Progenitor cell of endocrine pancreas (in vitro differentiated cells): ENCODE results near the gene PSMD5. TPM values are rescaled to one million over a fixed set of nuclear protein-coding genes. Genes with fewer than 3 reads are reported as not detected.

Experiments
- DNase-seq: peaks from one replicate; pipeline ENCODE4 v3.0.0; 2021; ENCODE audit warnings: low spot score; ENCODE audit not compliant: unreplicated experiment
- H3K27ac Mint-ChIP-seq: 2 replicates; pipeline ENCODE4 v1.8.0; 2021; ENCODE audit warnings: mild to moderate bottlenecking, moderate library complexity, mixed read lengths
- H3K27me3 Mint-ChIP-seq: 2 replicates; pipeline ENCODE4 v1.8.0; 2021; ENCODE audit warnings: mixed read lengths
- H3K36me3 Mint-ChIP-seq: 2 replicates; pipeline ENCODE4 v1.8.0; 2022; ENCODE audit warnings: mixed read lengths; ENCODE audit not compliant: insufficient read depth
- H3K4me1 Mint-ChIP-seq: 2 replicates; pipeline ENCODE4 v1.8.0; 2021; ENCODE audit warnings: low read depth, mixed read lengths
- H3K4me3 Mint-ChIP-seq: 2 replicates; pipeline ENCODE4 v1.8.0; 2021; ENCODE audit warnings: low read depth, mild to moderate bottlenecking, moderate library complexity, mixed read lengths
- H3K9me3 Mint-ChIP-seq: 2 replicates; pipeline ENCODE4 v1.8.0; 2021; ENCODE audit warnings: low read depth, mixed read lengths
- total RNA-seq: library from RNA; stranded (reverse); gene quantifications from 2 replicates; pipeline ENCODE4 v1.2.1, GENCODE V29; 2021
- TF ChIP-seq, protein P1 (sequence below): fragments of 200-600 bp; sonication (generic); IDR thresholded peaks from one replicate; pipeline ENCODE4 v1.5.0; 2021; ENCODE audit warnings: antibody characterized with exemption, mild to moderate bottlenecking; ENCODE audit not compliant: unreplicated experiment

The PSMD5 gene
- total RNA-seq, 1 donor from 2014 or later: 50.1 TPM

DNA sequence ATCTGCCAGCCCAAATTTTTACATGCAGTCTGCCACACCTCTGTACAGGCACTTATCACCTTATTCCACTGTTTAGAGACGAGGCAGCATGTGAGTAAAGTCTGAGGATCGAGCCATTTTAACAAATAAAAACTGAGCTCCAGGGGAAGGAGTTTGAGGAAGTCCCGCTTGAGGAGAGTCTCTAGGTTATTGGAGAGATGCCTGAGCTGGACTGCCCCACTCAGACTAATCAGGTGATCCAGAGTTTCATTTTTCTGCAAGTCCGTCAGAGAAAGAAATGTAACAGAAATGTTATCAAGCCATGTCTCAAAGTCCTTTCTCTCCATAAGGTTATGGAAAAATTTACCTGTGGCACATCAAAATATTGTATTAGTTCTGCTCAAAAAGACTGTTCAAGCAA is 54.8 kb downstream of the PSMD5 start:
- TF ChIP-seq, protein P1, sequence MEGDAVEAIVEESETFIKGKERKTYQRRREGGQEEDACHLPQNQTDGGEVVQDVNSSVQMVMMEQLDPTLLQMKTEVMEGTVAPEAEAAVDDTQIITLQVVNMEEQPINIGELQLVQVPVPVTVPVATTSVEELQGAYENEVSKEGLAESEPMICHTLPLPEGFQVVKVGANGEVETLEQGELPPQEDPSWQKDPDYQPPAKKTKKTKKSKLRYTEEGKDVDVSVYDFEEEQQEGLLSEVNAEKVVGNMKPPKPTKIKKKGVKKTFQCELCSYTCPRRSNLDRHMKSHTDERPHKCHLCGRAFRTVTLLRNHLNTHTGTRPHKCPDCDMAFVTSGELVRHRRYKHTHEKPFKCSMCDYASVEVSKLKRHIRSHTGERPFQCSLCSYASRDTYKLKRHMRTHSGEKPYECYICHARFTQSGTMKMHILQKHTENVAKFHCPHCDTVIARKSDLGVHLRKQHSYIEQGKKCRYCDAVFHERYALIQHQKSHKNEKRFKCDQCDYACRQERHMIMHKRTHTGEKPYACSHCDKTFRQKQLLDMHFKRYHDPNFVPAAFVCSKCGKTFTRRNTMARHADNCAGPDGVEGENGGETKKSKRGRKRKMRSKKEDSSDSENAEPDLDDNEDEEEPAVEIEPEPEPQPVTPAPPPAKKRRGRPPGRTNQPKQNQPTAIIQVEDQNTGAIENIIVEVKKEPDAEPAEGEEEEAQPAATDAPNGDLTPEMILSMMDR: no peak
- DNase-seq: no peak
- Mint-ChIP-seq H3K9me3 (no peaks in the 10 kb centered on the region), H3K4me3 (no peak overlapping the region), H3K36me3 (peaks cover 12% of the 10 kb centered on the region), H3K4me1 (peaks cover 12% of the 10 kb centered on the region), H3K27me3 (no peaks in the 10 kb centered on the region), H3K27ac (peak overlapping the region; percentile 68)

DNA sequence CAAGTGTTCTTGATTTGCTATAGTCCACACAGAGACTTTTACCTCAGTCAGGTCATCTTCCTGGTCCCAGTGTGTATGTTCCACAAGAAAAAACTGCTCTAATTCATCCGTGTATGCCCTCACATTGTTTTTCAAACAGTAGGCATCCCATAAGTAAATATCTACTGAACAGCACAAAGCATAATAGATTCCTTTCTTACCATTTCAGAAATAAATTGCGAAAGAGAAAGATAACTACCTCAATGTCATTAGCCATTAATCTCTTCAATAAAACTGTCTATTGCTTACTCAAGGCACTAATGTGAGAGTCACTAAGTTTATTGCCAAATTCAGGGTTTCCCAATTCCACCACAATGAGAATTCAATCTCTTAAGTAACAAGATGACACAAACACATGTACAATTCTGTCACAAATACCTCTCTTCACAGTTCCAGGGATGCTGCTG is 59.1 kb downstream of the PSMD5 start:
- Mint-ChIP-seq H3K9me3 (no peaks in the 10 kb centered on the region), H3K36me3 (peaks cover 6% of the 10 kb centered on the region), H3K4me1 (peaks cover 5% of the 10 kb centered on the region), H3K4me3 (no peak overlapping the region), H3K27me3 (no peaks in the 10 kb centered on the region), H3K27ac (peak overlapping the region; percentile 38)
- DNase-seq: no peak
- TF ChIP-seq, protein P1: no peak

DNA sequence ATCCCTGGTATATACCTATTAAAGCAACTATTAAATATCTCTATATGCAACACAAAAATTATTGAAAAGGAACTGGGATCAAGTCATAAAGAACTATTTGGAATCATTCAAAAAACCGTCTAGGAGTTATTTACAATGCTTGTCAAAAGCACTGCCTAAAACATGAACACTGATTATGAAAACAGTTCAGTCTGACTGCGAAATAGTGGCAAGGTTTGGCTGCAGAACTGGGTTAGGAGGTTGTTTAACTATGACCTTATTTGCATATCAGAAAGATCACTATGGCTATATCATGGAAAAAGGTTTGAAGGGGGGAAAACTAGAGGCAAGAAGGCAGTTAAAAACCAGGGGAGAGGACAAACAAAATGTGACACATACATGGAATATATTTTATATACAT is 61.5 kb downstream of the PSMD5 start:
- no peak for DNase-seq
- Mint-ChIP-seq H3K4me1 (peaks cover 9% of the 10 kb centered on the region), H3K36me3 (peaks cover 14% of the 10 kb centered on the region), H3K4me3 (no peak overlapping the region), H3K27me3 (no peaks in the 10 kb centered on the region), H3K9me3 (no peaks in the 10 kb centered on the region), H3K27ac (no peak overlapping the region)
- TF ChIP-seq, protein P1: no peak

DNA sequence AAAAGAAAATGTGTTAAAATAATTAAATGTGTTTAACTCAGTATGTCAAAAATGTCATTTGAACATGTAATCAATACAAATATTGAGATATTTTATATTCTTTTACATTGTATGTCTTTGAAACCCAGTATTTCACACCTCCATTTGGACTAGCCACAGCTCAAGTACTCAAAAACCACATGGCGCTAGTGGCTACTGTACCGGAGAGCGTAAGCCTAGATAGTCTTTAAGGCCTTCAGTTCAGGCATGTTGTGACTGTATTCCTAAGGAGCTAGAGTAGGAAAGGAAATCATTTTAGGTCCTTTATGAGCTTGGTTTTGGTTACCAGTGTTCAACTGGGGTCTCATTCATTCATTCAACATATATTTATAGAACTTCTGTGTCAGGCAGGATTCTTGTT is 62.4 kb downstream of the PSMD5 start:
- TF ChIP-seq, protein P1: no peak
- H3K9me3 Mint-ChIP-seq: no peaks in the 10 kb centered on the region
- H3K27me3 Mint-ChIP-seq: no peaks in the 10 kb centered on the region
- H3K4me3 Mint-ChIP-seq: no peak overlapping the region
- peak overlapping the region; percentile 18 for H3K27ac Mint-ChIP-seq
- H3K36me3 Mint-ChIP-seq: peaks cover 12% of the 10 kb centered on the region
- peaks cover 9% of the 10 kb centered on the region for H3K4me1 Mint-ChIP-seq
- DNase-seq: no peak

DNA sequence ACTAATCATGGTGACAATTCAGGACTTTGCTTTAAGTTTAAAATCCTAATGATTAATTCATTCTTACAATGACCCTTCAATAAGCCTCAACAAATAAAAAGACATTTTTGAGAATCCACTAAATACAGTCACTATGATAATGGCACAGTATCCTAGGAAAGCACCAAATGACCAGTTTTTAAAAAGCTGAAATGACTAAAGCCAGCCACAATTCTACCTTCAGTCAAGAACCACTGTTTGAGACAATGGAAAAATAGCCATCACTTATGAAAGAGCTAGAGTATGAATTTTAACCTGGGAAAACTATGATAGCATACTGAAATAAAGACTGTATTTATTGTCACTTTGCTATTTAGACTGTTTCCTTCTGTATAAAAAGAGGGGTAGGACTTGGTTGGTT is 63.5 kb downstream of the PSMD5 start:
- H3K9me3 Mint-ChIP-seq: no peaks in the 10 kb centered on the region
- peaks cover 17% of the 10 kb centered on the region for H3K36me3 Mint-ChIP-seq
- no peak for DNase-seq
- no peak overlapping the region for H3K27ac Mint-ChIP-seq
- no peaks in the 10 kb centered on the region for H3K27me3 Mint-ChIP-seq
- H3K4me1 Mint-ChIP-seq: peaks cover 9% of the 10 kb centered on the region
- TF ChIP-seq, protein P1: no peak
- H3K4me3 Mint-ChIP-seq: no peak overlapping the region
